HuH-7 (cell line): ENCODE data around the gene RASAL3.
"Not testable (repeated sequence)": the region's sequence is repeated elsewhere in the genome, so short reads cannot be mapped to it uniquely, and the experiment has no call there.

ENCODE experiments used
- DNase-seq: peaks from one replicate; pipeline ENCODE4 v3.0.0; 2011; ENCODE audit warnings: low spot score

RASAL3 gene

GRCh38 chr19:15421136-15421695, 43.1 kb downstream of the RASAL3 start:
- no peak for DNase-seq

GRCh38 chr19:15419413-15420025, 44.8 kb downstream of the RASAL3 start:
- DNase-seq, result no peak

GRCh38 chr19:15418579-15419412, 45.5 kb downstream of the RASAL3 start, which contains the start of gene AKAP8L:
AKAP8L (minus strand) TSS chr19:15418988; CDS start chr19:15418923, 65 bp downstream.
- DNase-seq, result peak; percentile 99

- DNase-seq, result no peak
These were observed 46.1 kb downstream of the RASAL3 start for GRCh38 chr19:15418231-15418578.

GRCh38 chr19:15417699-15418098, 46.6 kb downstream of the RASAL3 start:
- DNase-seq, result no peak

GRCh38 chr19:15412832-15413231, 51.5 kb downstream of the RASAL3 start:
- DNase-seq, result no peak

GRCh38 chr19:15411351-15411750, 53.0 kb downstream of the RASAL3 start:
- not testable (repeated sequence) for DNase-seq

GRCh38 chr19:15404780-15405211, 59.5 kb downstream of the RASAL3 start:
- DNase-seq, result no peak

GRCh38 chr19:15404097-15404779, 60.1 kb downstream of the RASAL3 start:
- no peak for DNase-seq

- no peak for DNase-seq
These were observed 61.2 kb downstream of the RASAL3 start for GRCh38 chr19:15403151-15403531.

GRCh38 chr19:15402411-15403150, 61.8 kb downstream of the RASAL3 start:
- no peak for DNase-seq
